ENCODE data around the gene PTGIS. TPM values are rescaled to one million over a fixed set of nuclear protein-coding genes. Genes with fewer than 3 reads are reported as not detected.

PTGIS gene
- polyA plus RNA-seq, 2 of the 4 experiments (the other 2 are of a cell fraction), result 0.03 to 0.04 TPM

DNA sequence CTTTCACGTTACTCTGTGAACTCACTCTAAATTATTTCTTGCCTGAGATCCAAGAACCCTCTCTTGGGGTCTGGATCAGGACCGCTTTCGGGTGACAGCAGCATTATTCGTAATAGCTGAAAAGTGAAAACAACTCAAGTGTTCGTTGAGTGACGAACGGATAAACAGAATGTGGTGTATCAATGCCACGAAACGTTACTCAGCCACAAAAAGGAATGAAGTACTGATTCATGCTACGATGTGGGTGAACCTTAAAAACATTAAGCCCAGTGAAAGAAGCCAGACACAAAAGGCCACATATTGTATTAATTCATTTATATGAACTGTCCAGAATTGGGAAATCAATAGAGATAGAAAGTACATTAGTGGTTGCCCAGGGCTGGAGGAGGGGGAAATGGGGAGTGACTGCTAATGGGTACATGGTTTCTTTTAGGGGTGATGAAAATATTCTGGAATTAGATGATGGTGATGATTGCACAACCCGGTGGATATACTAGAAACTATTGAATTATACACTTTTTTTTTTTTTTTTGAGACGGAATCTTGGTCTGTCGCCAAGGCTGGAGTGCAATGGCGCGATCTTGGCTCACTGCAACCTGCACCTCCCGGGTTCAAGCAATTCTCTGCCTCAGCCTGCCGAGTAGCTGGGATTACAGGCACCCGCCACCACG, 8.4 kb downstream of the PTGIS start (continued):
- TF ChIP-seq, protein P1, sequence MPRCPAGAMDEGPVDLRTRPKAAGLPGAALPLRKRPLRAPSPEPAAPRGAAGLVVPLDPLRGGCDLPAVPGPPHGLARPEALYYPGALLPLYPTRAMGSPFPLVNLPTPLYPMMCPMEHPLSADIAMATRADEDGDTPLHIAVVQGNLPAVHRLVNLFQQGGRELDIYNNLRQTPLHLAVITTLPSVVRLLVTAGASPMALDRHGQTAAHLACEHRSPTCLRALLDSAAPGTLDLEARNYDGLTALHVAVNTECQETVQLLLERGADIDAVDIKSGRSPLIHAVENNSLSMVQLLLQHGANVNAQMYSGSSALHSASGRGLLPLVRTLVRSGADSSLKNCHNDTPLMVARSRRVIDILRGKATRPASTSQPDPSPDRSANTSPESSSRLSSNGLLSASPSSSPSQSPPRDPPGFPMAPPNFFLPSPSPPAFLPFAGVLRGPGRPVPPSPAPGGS (IDR thresholded peaks at IDR 0.05), result no peak

DNA sequence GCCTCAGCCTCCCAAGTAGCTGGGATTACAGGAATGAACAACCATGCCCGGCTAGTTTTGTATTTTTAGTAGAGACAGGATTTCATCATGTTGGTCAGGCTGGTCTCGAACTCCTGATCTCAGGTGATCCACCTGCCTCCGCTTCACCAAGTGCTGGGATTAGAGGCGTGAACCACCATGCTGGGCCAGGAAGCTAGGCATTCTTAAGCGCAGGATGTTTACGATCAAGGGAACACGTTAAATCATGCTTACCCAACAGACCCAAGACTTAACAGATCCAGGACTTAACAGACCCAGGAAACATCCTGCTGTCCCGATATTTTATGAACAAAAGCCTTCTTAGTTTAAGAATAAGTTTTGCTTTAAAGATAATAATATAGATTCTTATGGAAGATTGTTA, 9.1 kb downstream of the PTGIS start:
- Histone ChIP-seq H3K4me1 (peaks cover 19% of the 10 kb centered on the region), H3K27ac (no peak overlapping the region), H3K4me2 (no peak overlapping the region), H3K9me3 (no peaks in the 10 kb centered on the region), H3K4me3 (no peak overlapping the region)
- TF ChIP-seq CEBPB (IDR thresholded peaks at IDR 0.05), result no peak
- no peak for TF ChIP-seq CBX2 (IDR thresholded peaks at IDR 0.05; ENCODE audit: borderline replicate concordance, low read depth)
- TF ChIP-seq FOSB (CRISPR knock-in tag; IDR thresholded peaks at IDR 0.05), result no peak
- no peak for TF ChIP-seq ZSCAN20 (CRISPR knock-in tag; IDR thresholded peaks at IDR 0.05)
- no peak for TF ChIP-seq RNF2 (IDR thresholded peaks at IDR 0.05; ENCODE audit: borderline replicate concordance, low read depth)
- TF ChIP-seq HOXB5 (CRISPR knock-in tag; IDR thresholded peaks at IDR 0.05), result no peak
- no peak for TF ChIP-seq CHD4 (IDR thresholded peaks at IDR 0.05; ENCODE audit: borderline replicate concordance)
- TF ChIP-seq, protein P2, sequence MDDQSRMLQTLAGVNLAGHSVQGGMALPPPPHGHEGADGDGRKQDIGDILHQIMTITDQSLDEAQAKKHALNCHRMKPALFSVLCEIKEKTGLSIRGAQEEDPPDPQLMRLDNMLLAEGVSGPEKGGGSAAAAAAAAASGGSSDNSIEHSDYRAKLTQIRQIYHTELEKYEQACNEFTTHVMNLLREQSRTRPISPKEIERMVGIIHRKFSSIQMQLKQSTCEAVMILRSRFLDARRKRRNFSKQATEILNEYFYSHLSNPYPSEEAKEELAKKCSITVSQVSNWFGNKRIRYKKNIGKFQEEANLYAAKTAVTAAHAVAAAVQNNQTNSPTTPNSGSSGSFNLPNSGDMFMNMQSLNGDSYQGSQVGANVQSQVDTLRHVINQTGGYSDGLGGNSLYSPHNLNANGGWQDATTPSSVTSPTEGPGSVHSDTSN (IDR thresholded peaks at IDR 0.05), result no peak
- no peak for TF ChIP-seq ZNF302 (CRISPR knock-in tag; IDR thresholded peaks at IDR 0.05)
- TF ChIP-seq, protein P3, sequence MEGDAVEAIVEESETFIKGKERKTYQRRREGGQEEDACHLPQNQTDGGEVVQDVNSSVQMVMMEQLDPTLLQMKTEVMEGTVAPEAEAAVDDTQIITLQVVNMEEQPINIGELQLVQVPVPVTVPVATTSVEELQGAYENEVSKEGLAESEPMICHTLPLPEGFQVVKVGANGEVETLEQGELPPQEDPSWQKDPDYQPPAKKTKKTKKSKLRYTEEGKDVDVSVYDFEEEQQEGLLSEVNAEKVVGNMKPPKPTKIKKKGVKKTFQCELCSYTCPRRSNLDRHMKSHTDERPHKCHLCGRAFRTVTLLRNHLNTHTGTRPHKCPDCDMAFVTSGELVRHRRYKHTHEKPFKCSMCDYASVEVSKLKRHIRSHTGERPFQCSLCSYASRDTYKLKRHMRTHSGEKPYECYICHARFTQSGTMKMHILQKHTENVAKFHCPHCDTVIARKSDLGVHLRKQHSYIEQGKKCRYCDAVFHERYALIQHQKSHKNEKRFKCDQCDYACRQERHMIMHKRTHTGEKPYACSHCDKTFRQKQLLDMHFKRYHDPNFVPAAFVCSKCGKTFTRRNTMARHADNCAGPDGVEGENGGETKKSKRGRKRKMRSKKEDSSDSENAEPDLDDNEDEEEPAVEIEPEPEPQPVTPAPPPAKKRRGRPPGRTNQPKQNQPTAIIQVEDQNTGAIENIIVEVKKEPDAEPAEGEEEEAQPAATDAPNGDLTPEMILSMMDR (IDR thresholded peaks at IDR 0.05), result no peak
- no peak for TF ChIP-seq EP300 (IDR thresholded peaks at IDR 0.05)
- no peak for TF ChIP-seq POLR2A (IDR thresholded peaks at IDR 0.05; ENCODE audit: low read length)
- no peak for TF ChIP-seq BHLHE40 (IDR thresholded peaks at IDR 0.05; ENCODE audit: low read depth, low read length)
- TF ChIP-seq, protein P4, sequence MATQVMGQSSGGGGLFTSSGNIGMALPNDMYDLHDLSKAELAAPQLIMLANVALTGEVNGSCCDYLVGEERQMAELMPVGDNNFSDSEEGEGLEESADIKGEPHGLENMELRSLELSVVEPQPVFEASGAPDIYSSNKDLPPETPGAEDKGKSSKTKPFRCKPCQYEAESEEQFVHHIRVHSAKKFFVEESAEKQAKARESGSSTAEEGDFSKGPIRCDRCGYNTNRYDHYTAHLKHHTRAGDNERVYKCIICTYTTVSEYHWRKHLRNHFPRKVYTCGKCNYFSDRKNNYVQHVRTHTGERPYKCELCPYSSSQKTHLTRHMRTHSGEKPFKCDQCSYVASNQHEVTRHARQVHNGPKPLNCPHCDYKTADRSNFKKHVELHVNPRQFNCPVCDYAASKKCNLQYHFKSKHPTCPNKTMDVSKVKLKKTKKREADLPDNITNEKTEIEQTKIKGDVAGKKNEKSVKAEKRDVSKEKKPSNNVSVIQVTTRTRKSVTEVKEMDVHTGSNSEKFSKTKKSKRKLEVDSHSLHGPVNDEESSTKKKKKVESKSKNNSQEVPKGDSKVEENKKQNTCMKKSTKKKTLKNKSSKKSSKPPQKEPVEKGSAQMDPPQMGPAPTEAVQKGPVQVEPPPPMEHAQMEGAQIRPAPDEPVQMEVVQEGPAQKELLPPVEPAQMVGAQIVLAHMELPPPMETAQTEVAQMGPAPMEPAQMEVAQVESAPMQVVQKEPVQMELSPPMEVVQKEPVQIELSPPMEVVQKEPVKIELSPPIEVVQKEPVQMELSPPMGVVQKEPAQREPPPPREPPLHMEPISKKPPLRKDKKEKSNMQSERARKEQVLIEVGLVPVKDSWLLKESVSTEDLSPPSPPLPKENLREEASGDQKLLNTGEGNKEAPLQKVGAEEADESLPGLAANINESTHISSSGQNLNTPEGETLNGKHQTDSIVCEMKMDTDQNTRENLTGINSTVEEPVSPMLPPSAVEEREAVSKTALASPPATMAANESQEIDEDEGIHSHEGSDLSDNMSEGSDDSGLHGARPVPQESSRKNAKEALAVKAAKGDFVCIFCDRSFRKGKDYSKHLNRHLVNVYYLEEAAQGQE (IDR thresholded peaks at IDR 0.05), result no peak
- no peak for TF ChIP-seq HEYL (CRISPR knock-in tag; IDR thresholded peaks at IDR 0.05)
- no peak for TF ChIP-seq CHD2 (IDR thresholded peaks at IDR 0.05; ENCODE audit: low read length, partially characterized antibody)
- POLR2A ChIA-PET, result no interaction called here
- FAIRE-seq (no peak), DNase-seq (ENCODE audit: low read depth in 1 of 2, low spot score in 1 of 2) (no peak), ATAC-seq (no peak)
- CTCF ChIA-PET, result interaction anchor here (1.4 to 8.2 kb wide), 4 partner anchors 19 to 53 kb away, joined by 5 to 79 read pairs (median 13); no protein-coding TSS in a partner anchor
- WGBS (ENCODE audit: missing lambda C conversion rate), result 58% methylated on average over 8 of the region's 8 CpGs
